DMS114 treated with DMSO at 0.1 percent for 48 hours (cell line): Measurements from ENCODE around the gene BIK.

Source experiments
- DNase-seq: peaks from one replicate; lab custom pipeline; 2025; ENCODE audit not compliant: unreplicated experiment; lab: John Stamatoyannopoulos, UW

The BIK gene, protein sequence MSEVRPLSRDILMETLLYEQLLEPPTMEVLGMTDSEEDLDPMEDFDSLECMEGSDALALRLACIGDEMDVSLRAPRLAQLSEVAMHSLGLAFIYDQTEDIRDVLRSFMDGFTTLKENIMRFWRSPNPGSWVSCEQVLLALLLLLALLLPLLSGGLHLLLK

GRCh38 chr22:43110444-43110926 lies at the start of gene BIK:
Gene BIK (plus strand): TSS chr22:43110750. CDS start chr22:43124023, 13,273 bp downstream.
- DNase-seq: no peak

GRCh38 chr22:43066134-43066533 lies 44.4 kb upstream of the BIK start:
- no peak for DNase-seq

DNA sequence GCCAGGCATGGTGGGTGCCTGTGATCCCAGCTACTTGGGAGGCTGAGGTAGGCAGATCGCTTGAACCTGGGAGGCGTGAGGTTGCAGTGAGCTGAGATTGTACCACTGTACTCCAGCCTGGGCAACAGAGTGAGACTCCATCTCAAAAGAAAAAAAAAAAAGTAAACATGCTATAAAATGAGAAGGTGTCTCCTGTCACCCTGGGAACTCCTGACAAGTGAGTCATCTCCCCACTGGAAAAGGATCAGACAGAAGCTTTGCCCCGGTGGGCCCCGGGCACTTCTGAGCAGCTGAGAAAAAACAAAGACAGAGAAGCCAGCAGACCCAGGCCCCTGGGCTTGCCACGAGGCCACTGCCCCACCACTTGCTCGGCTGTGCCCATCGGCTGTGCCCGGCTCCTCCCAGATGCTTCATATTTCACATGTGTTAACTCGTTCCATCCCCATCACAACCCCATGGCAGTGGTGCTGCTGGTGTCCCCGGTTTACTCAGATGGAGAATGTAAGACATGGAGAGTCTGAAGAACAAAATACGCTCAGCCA lies 43.6 kb upstream of the BIK start:
- DNase-seq: no peak

- DNase-seq: no peak
Measured at GRCh38 chr22:43077121-43077877, 33.3 kb upstream of the BIK start.

DNA sequence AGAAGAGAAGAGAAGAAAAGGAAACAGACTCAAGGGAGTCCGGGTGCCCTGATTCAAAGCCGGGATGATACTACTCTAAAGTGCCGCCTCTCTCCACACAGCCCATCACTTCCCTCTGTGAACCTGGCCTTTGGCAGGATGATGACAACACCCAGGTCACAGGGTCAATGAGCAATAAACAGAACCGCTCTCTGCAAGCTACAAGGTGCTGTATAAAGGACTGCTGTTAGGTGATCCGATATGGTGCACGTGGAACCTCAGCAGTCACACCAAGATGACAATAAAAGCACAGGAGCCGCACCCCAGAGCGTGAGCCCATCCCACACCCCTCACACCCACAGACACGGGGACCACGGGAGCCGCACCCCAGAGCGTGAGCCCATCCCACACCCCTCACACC lies 32.0 kb upstream of the BIK start:
- no peak for DNase-seq

DNA sequence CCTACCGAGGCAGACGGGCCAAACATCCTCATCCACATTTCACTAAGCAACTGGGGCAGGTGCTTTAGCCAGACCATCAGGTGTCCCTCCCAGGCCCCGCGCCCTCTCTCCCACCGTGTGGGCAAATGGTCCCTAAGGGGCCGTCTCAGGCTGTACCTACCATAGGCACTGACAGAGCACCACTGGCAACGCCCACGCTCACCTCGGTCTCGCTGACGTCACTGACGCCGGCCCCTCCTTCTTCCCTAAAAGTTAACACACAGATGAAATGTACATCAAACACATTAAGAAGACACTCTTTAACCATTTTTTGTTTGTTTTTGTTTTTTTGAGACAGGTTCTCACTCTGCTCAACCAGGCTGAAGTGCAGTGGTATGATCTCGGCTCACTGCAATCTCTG lies 30.8 kb upstream of the BIK start:
- DNase-seq: no peak

DNA sequence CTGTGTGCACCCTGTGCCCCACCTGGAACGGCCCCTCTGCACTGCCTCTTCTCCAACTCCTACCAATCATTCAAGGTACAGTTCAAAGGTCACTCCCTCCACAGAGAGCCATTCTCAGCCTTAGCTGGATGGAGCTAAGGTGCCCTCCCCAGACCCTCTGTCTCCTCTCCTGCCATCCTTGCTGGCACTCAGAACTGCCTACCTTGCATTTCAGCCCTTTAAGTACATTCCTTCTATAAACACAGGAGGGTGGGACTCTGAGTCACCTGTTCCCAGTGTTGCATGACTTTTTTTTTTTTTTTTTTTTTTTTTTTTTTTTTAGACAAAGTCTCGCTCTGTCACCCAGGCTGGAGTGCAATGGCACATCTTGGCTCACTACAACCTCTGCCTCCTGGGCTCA lies 29.9 kb upstream of the BIK start:
- no peak for DNase-seq

DNA sequence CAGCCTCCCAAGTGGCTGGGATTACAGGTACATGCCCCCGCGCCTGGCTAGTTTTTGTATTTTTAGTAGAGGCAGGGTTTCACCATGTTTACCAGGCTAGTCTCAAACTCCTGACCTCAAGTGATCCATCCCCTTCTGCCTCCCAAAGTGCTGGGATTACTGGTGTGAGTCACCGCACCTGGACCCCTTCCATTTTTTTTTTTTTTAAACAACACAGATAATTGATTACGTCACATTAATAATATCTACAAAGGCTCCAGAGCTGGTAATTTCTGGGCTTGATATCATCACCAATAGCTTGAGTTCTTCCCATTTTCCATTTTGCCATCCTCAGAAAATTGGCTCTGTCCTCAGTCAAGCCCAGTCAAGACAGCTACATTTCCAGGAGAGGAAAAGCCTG lies 28.6 kb upstream of the BIK start:
- DNase-seq: no peak

- no peak for DNase-seq
Measured at GRCh38 chr22:43085658-43086606, 24.6 kb upstream of the BIK start.

- DNase-seq: no peak
Measured at GRCh38 chr22:43088627-43088983, 21.9 kb upstream of the BIK start.

DNA sequence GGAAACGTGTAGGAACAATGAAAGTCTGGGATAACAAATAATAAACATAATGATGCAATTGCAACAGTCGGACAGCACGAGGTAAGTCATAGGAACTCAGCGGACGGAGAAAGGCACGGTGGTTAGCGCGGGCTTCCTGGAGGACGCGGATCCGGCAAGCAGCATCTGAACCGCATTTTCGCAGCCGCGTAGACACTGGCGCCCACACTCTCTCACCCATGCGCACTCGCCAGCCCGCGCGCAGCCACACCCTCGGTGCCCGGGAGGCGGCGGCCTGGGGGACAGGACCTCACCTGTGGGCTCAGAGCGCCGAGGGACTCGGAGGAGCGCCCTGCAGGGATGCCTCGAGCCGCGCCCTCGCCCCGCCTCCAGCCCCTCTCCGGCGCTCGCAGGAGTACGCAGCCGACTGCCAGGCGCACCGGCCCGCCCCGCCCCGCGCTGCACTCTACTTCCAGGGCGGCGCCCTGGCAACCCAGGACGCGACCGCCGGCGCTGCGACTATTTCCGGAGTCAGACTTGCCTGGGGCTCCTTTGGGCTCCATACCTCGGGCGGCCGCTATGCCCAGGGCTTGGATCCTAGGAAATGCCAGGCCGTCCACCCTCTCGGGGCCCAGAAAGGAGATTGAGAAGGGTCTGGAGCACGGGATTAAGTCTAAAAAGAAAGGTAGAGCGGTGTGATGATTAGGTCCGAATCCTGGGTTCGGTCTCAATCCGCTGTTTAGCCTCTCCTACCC lies 21.4 kb upstream of the BIK start, which contains the start of gene TTLL1:
Gene TTLL1 (minus strand): TSS at position 408 of the 734 bp plus-strand sequence. CDS start 13,805 bp downstream, outside the sequence.
- peak; percentile 82 for DNase-seq

DNA sequence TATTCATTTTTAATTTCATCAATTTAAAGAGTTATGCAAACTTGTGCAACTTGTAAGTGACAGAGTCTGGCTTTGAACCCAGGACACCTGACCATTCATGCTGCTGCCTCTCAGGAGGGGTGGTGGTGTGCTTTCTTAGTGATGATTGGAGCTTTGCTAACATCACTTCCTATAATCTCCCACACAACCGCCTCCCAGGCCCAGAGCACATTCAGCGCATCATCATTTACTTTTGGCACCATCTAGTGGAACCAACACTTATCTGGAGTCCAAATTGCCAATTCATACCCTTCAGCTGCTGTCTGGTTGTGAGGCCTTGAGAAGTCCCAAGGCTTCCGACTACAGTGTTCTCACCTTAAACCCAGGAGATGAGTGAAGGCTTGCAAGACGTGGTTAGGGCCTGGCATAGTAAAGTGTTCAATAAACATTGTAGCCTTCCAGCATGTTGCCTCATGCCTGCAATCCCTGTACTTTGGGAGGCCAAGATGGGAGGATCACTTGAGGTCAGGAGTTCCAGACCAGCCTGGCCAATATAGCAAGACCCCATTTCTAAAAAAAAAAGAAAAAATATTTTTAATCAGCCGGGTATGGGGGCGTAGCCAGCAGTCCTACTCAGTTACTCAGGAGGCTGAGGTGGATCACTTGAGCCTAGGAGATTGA lies 20.3 kb upstream of the BIK start:
- DNase-seq: peak; percentile 92

GRCh38 chr22:43092085-43092484 lies 18.5 kb upstream of the BIK start:
- DNase-seq: no peak

- no peak for DNase-seq
Measured at GRCh38 chr22:43094085-43094484, 16.5 kb upstream of the BIK start.

DNA sequence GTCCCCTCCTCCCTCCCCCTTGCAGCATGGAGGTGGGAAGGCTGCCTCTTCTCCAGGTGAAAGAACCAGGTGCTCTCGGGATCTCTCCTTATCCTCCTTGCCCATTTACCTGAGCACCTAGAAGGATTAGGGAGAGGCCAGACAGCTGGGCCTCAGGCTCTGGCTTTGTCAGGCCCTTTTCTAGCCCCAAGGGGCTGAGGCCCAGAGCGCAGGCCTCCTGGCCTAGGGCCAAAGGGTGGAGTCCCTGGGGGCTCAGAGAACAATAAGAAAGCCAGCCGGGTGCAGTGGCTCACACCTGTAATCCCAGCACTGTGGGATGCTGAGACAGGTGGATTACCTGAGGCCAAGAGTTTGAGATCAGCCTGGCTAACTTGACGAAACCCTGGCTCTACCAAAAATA lies 16.0 kb upstream of the BIK start:
- no peak for DNase-seq

- no peak for DNase-seq
Measured at GRCh38 chr22:43096420-43096819, 14.1 kb upstream of the BIK start.

DNA sequence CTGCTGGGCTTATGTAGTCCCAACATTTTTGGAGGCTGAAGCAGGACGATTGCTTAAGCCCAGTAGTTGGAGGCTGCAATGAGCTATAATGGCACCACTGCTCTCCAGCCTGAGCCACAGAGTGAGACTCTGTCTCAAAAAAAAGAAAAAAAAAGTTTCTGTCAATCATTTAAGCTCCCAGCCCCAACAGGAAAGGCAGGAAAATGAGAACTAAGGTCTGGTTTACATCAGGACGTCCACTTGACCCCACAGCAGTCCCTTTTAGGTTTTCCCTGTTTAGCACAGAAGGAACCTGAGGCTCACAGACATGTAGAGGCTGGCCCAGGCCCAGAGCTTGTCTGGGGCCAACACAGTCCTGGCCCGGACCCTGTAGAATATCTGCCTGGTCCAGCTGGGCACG lies 12.2 kb upstream of the BIK start:
- no peak for DNase-seq

DNA sequence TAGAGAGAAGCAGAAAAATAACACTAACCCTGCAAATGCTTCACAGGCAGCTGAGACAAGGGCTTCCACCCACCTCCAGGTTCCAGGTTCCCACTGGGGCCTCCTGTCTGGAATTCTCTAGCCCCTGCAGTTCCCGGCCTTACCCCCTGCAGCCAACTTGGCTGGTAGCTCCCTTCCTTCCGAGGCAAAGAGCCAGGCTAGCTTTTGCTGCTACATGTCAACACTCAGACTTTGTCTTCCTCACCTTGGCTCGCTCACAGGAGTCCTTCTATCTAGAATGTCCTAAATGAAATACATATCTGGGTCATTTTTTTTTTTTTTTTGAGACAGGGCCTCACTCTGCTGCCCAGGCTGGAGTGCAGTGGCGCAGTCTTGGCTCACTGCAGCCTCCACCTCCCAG lies 11.5 kb upstream of the BIK start:
- DNase-seq: no peak

DNA sequence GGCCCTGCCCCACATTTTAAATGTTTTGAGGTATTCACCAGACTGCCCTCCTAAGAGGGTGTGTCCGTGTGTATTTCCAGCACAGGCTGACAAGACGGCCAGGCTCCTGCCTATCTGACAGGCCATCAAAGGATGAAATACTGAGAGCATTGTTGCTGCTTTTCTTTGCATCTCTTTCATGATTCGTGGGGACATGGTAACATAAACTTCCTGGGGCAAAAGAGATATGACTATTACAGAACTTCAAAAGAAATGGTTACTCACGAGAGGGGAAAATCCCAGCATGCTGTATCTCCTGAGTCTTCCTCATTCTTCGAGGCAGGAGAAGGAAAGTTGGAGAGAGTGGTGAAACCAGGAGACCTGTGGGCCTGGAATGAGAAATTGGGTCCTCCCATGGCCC lies 10.3 kb upstream of the BIK start:
- no peak for DNase-seq

GRCh38 chr22:43101306-43101705 lies 9.2 kb upstream of the BIK start:
- no peak for DNase-seq
